ENCODE measurements around the gene PAX5.

GRCh38 chr9:36938617-36939016, 95.5 kb downstream of the PAX5 start:
- TF ChIP-seq EP300 (IDR thresholded peaks at IDR 0.05) (no peak), CTCF (IDR thresholded peaks at IDR 0.05) (no peak), POLR2A (IDR thresholded peaks at IDR 0.05) (no peak)
